ENCODE results near the gene HDAC8.

- no peak for TF ChIP-seq CTCF (conservative IDR thresholded peaks at IDR 0.05; ENCODE audit: low read length)
- no peak for TF ChIP-seq EZH2phosphoT487 (IDR thresholded peaks at IDR 0.05; ENCODE audit: borderline replicate concordance, low read depth, low read length)
Observed at GRCh38 chrX:72526534-72527508, 45.8 kb downstream of the HDAC8 start.

Measured in OCI-LY7 (cell line).